ENCODE data around the gene DNER. TPM values are rescaled to one million over a fixed set of nuclear protein-coding genes. Genes with fewer than 3 reads are reported as not detected.
A peak's percentile ranks its signal among the peaks of the same experiment; 100 is the strongest.

DNER gene
- polyA plus RNA-seq, 3 donors, result 0.12 to 0.20 (median 0.16) TPM

DNA sequence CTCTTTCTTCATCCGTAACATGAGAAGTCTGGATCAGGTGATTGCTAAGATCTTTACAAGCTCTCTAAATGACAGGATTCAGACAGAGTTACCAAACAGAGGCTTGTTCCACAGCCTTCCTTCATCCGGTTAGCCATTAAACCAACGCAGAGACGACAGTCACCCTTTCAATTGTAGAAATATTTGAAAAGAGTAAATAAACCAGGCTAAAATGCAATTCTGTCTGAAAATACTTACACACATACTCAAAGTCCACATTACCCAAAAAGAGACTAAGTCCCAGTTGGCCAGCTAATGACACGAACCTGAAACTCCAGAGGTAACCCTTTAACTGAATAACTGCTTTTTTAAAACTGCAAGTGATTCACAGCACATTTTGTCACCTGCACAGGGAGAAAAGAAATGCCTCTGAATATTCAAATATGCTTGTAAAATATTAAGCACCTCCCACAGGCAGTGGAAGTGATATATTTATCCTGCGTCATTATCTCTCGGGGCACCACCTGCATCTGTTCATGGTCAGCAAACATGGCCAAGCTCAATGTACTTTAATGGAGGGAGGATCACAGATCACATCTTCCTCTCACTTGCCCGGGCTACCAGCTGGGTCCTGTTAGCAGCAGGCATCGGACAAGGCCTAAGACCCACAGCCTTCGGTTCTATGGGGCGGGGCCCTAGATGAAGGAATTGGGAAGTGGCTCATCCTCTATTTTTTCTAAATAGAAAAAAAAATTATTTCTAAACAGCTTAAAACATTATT is 38.8 kb upstream of the DNER start:
- H3K9me3 ChIP-seq (replicated peaks in 1 of 2; ENCODE audit: control insufficient read depth in 1 of 2, insufficient read depth in 1 of 2, low read length in 2 of 2), result no peaks in the 10 kb centered on the region
- Mint-ChIP-seq H3K27ac (no peak overlapping the region), H3K4me3 (no peak overlapping the region), H3K4me1 (peaks cover 10% of the 10 kb centered on the region), H3K9me3 (peaks cover 0 to 5% (median 2%) of the 10 kb centered on the region in 7 donors), H3K27me3 (ENCODE audit: low read depth in 3 of 3) (peaks cover 0 to 3% (median 0%) of the 10 kb centered on the region in 3 donors), H3K36me3 (no peaks in the 10 kb centered on the region)
- no peaks in the 10 kb centered on the region for H3K27me3 ChIP-seq (ENCODE audit: control insufficient read depth in 2 of 2, insufficient read depth in 2 of 2, low read length in 2 of 2)
- intact Hi-C loops (cut with micrococcal nuclease), result no loop called here
- H2AFZ ChIP-seq (ENCODE audit: insufficient read depth, low read depth, low read length, poor library complexity, severe bottlenecking), result no peak overlapping the region
- 88% methylated on average over 1 of the region's 11 CpGs for WGBS (ENCODE audit: insufficient coverage)
- no peaks in the 10 kb centered on the region for H3K36me3 ChIP-seq (replicated peaks in 1 of 2; ENCODE audit: control insufficient read depth in 1 of 2, insufficient read depth in 2 of 2, low read length in 2 of 2)
- no peak overlapping the region for H3K27ac ChIP-seq (ENCODE audit: low read depth in 1 of 2, low read length in 2 of 2)
- peaks cover 0 to 10% of the 10 kb centered on the region in 2 donors for H3K4me1 ChIP-seq (ENCODE audit: control insufficient read depth in 1 of 2, insufficient read depth in 2 of 2, low read length in 2 of 2)
- DNase-seq, result no peak
- H4K20me1 ChIP-seq (ENCODE audit: insufficient read depth, low read length), result no peaks in the 10 kb centered on the region
- H3K4me2 ChIP-seq (replicated peaks; ENCODE audit: extremely low read depth, low read length, poor library complexity, severe bottlenecking), result no peak overlapping the region
- TF ChIP-seq CTCF (IDR thresholded peaks at IDR 0.05), result no peak
- H3K79me2 ChIP-seq (ENCODE audit: insufficient read depth, low read length), result no peaks in the 10 kb centered on the region
- no peak overlapping the region for H3K9ac ChIP-seq (ENCODE audit: insufficient read depth, low read length, poor library complexity, severe bottlenecking)
- no peak overlapping the region for H3K4me3 ChIP-seq (replicated peaks in 1 of 3; ENCODE audit: low read depth in 2 of 3, low read length in 3 of 3)

DNA sequence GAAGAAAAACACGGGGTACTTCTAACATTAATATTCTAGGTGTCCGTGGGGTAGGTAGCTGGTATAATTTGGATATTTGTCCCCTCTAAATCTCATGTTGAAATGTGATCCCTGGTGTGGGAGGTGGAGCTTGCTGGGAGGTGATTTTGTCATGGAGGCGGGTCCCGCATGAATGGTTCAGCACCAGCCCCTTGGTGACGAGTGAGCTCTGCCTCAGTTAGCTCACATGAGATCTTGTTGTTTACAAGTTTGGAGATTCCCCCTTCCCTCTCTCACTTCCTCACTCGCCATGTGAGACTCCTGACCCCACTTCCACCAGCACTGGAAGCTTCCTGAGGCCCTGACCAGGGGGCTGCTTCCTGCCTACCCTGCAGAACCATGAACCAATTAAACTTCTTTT is 35.4 kb upstream of the DNER start:
- intact Hi-C loops (cut with micrococcal nuclease), result no loop called here
- Histone ChIP-seq H3K4me1 (ENCODE audit: control insufficient read depth in 1 of 2, insufficient read depth in 2 of 2, low read length in 2 of 2) (peaks cover 0 to 10% of the 10 kb centered on the region in 2 donors), H3K27ac (ENCODE audit: low read depth in 1 of 2, low read length in 2 of 2) (no peak overlapping the region), H3K4me3 (replicated peaks in 1 of 3; ENCODE audit: low read depth in 2 of 3, low read length in 3 of 3) (peak overlapping the region in 1 of 3 experiments; percentile 20), H2AFZ (ENCODE audit: insufficient read depth, low read depth, low read length, poor library complexity, severe bottlenecking) (no peak overlapping the region), H3K79me2 (ENCODE audit: insufficient read depth, low read length) (no peaks in the 10 kb centered on the region), H3K36me3 (replicated peaks in 1 of 2; ENCODE audit: control insufficient read depth in 1 of 2, insufficient read depth in 2 of 2, low read length in 2 of 2) (no peaks in the 10 kb centered on the region), H3K4me2 (replicated peaks; ENCODE audit: extremely low read depth, low read length, poor library complexity, severe bottlenecking) (no peak overlapping the region), H3K27me3 (ENCODE audit: control insufficient read depth in 2 of 2, insufficient read depth in 2 of 2, low read length in 2 of 2) (no peaks in the 10 kb centered on the region), H4K20me1 (ENCODE audit: insufficient read depth, low read length) (no peaks in the 10 kb centered on the region), H3K9ac (ENCODE audit: insufficient read depth, low read length, poor library complexity, severe bottlenecking) (no peak overlapping the region), H3K9me3 (replicated peaks in 1 of 2; ENCODE audit: control insufficient read depth in 1 of 2, insufficient read depth in 1 of 2, low read length in 2 of 2) (no peaks in the 10 kb centered on the region)
- peak overlapping the region in 2 of 7 donors; percentile 68 to 83 for H3K27ac Mint-ChIP-seq
- TF ChIP-seq CTCF (IDR thresholded peaks at IDR 0.05), result no peak
- H3K4me3 Mint-ChIP-seq, result peak overlapping the region in 1 of 2 donors; percentile 15
- H3K27me3 Mint-ChIP-seq (ENCODE audit: low read depth in 3 of 3), result peaks cover 3 to 8% (median 5%) of the 10 kb centered on the region in 3 donors
- 10% methylated on average over 1 of the region's 6 CpGs for WGBS (ENCODE audit: insufficient coverage)
- H3K36me3 Mint-ChIP-seq, result no peaks in the 10 kb centered on the region
- DNase-seq, result peak; percentile 20 to 66 (median 26)
- peaks cover 0 to 6% (median 2%) of the 10 kb centered on the region in 7 donors for H3K9me3 Mint-ChIP-seq
- peaks cover 10% of the 10 kb centered on the region for H3K4me1 Mint-ChIP-seq
